ENCODE results near the gene PTTG1IP2.

Gene PTTG1IP2

DNA sequence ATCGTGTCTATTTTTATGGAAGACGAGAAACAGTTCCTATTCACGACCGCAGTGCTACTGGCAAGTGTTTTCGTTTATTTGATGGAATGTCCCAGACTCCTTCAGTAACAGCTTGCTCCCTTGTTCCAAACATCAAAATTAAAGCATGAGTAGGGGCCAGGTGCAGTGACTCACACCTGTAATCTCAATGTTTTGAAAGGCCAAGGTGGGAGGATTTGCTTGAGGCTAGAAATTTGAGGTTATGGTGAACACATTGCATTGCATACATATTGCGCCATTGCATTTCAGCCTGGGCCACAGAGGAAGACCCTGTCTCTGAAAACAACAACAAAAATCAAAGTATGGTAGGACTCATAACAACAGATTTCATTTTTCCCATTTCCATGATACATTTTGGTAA lies 22.8 kb downstream of the PTTG1IP2 start:
- H3K4me3 ChIP-seq (ENCODE audit: low read depth, low read length) = no peak overlapping the region
- TF ChIP-seq, protein P1, sequence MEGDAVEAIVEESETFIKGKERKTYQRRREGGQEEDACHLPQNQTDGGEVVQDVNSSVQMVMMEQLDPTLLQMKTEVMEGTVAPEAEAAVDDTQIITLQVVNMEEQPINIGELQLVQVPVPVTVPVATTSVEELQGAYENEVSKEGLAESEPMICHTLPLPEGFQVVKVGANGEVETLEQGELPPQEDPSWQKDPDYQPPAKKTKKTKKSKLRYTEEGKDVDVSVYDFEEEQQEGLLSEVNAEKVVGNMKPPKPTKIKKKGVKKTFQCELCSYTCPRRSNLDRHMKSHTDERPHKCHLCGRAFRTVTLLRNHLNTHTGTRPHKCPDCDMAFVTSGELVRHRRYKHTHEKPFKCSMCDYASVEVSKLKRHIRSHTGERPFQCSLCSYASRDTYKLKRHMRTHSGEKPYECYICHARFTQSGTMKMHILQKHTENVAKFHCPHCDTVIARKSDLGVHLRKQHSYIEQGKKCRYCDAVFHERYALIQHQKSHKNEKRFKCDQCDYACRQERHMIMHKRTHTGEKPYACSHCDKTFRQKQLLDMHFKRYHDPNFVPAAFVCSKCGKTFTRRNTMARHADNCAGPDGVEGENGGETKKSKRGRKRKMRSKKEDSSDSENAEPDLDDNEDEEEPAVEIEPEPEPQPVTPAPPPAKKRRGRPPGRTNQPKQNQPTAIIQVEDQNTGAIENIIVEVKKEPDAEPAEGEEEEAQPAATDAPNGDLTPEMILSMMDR (IDR thresholded peaks at IDR 0.05; ENCODE audit: low read depth, low read length, missing control alignments) = no peak
- in situ Hi-C loops (cut with HindIII; ENCODE audit: low sequenced_read_pairs) = no loop called here
- DNase-seq (ENCODE audit: low read depth) = no peak

GRCh38 chr7:90495241-90495640 lies 25.8 kb downstream of the PTTG1IP2 start:
- no peak overlapping the region for H3K4me3 ChIP-seq (ENCODE audit: low read depth, low read length)
- in situ Hi-C loops (cut with HindIII; ENCODE audit: low sequenced_read_pairs) = no loop called here
- DNase-seq (ENCODE audit: low read depth) = no peak
- TF ChIP-seq, protein P1 (IDR thresholded peaks at IDR 0.05; ENCODE audit: low read depth, low read length, missing control alignments) = no peak

- no peak for DNase-seq (ENCODE audit: low read depth)
- in situ Hi-C loops (cut with HindIII; ENCODE audit: low sequenced_read_pairs) = no loop called here
- no peak overlapping the region for H3K4me3 ChIP-seq (ENCODE audit: low read depth, low read length)
- TF ChIP-seq, protein P1 (IDR thresholded peaks at IDR 0.05; ENCODE audit: low read depth, low read length, missing control alignments) = no peak
Measured at GRCh38 chr7:90502539-90502938, 33.1 kb downstream of the PTTG1IP2 start.

- TF ChIP-seq, protein P1 (IDR thresholded peaks at IDR 0.05; ENCODE audit: low read depth, low read length, missing control alignments) = no peak
- DNase-seq (ENCODE audit: low read depth) = no peak
- in situ Hi-C loops (cut with HindIII; ENCODE audit: low sequenced_read_pairs) = no loop called here
- H3K4me3 ChIP-seq (ENCODE audit: low read depth, low read length) = no peak overlapping the region
Measured at GRCh38 chr7:90503367-90503766, 33.9 kb downstream of the PTTG1IP2 start.

- no peak overlapping the region for H3K4me3 ChIP-seq (ENCODE audit: low read depth, low read length)
- DNase-seq (ENCODE audit: low read depth) = no peak
- TF ChIP-seq, protein P1 (IDR thresholded peaks at IDR 0.05; ENCODE audit: low read depth, low read length, missing control alignments) = no peak
- in situ Hi-C loops (cut with HindIII; ENCODE audit: low sequenced_read_pairs) = no loop called here
Measured at GRCh38 chr7:90507692-90508091, 38.3 kb downstream of the PTTG1IP2 start.

DNA sequence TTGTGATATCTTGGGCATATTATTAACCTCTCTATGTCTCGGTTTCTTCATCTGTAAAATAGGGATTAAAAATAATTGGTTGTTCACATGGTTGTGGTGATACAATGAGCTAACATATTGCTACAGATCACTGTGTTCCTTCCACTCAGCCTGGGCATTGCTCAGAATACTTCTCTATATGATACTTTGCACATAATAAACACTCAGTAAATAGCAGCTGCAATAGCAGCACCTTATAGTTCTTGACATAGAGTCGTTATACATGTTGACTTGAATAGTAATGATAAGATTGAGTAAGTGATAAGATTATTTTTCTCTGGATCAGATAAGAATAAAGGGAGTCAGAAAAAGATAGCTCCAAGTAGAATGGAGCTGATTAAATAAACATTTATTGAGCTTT lies 42.3 kb downstream of the PTTG1IP2 start:
- TF ChIP-seq, protein P1 (IDR thresholded peaks at IDR 0.05; ENCODE audit: low read depth, low read length, missing control alignments) = no peak
- DNase-seq (ENCODE audit: low read depth) = no peak
- in situ Hi-C loops (cut with HindIII; ENCODE audit: low sequenced_read_pairs) = no loop called here
- no peak overlapping the region for H3K4me3 ChIP-seq (ENCODE audit: low read depth, low read length)

DNA sequence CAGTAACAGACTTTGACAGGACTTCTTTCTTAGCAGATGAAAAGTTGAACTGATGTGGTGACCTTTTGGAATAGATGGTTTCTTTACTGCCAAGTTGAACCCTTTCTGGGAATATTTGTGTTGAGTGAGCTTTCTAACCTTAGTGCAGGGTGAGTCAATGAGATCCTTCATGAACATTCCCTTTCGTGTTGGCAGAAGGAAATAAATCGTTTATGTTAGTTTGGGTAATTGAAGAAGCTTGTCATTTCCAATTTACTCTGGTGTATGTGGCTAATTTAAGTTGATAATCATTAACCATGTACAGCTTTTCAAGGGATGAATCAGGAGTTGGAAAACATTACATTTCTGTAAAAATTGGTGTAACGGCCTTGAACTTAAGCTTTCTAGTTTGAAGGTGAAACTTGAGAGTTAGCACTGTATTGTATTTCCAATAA lies 43.4 kb downstream of the PTTG1IP2 start:
- DNase-seq (ENCODE audit: low read depth) = no peak
- H3K4me3 ChIP-seq (ENCODE audit: low read depth, low read length) = no peak overlapping the region
- in situ Hi-C loops (cut with HindIII; ENCODE audit: low sequenced_read_pairs) = no loop called here
- TF ChIP-seq, protein P1 (IDR thresholded peaks at IDR 0.05; ENCODE audit: low read depth, low read length, missing control alignments) = no peak

Data from astrocyte of the cerebellum (primary cell).